ENCODE measurements around the gene CARD9. TPM values are rescaled to one million over a fixed set of nuclear protein-coding genes. Genes with fewer than 3 reads are reported as not detected.

The CARD9 gene
- total RNA-seq, 2 donors from 2014 or later: 0.52 to 1.9 TPM

GRCh38 chr9:136387217-136387616 lies 13.7 kb upstream of the CARD9 start:
- ATAC-seq: no peak
- intact Hi-C loops (cut with DNase I, micrococcal nuclease): no loop called here

GRCh38 chr9:136386018-136386417 lies 12.5 kb upstream of the CARD9 start:
- DNase-seq (no peak), ATAC-seq (no peak)
- intact Hi-C loops (cut with DNase I, micrococcal nuclease): no loop called here

More at GRCh38 chr9:136387217-136387616, 13.7 kb upstream of the CARD9 start:
- DNase-seq: no peak

GRCh38 chr9:136385015-136385414 lies 11.5 kb upstream of the CARD9 start:
- ATAC-seq (no peak), DNase-seq (no peak)
- intact Hi-C loops (cut with DNase I, micrococcal nuclease): no loop called here

DNA sequence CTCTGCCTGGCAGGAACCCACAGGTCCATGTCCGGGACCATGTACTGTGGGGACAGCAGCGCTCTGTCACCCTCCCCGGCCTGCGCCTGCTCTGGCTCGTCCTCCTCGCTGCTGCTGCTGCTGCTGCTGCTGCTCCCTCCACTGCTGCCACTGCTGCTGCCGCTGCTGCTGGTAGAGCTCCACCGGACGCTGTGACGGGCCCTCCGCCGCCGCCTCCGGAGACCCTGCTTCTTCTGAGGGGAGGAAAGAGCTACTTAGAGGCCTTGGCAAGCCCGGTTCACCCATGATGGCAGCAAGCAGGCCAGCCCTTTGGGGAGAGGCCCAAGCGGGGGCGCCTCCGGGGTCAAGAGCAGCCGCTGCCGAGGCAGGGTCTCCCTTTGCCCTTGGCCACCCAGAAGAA lies 10.0 kb upstream of the CARD9 start:
- intact Hi-C loops (cut with DNase I, micrococcal nuclease): no loop called here
- DNase-seq: no peak
- ATAC-seq: no peak

DNA sequence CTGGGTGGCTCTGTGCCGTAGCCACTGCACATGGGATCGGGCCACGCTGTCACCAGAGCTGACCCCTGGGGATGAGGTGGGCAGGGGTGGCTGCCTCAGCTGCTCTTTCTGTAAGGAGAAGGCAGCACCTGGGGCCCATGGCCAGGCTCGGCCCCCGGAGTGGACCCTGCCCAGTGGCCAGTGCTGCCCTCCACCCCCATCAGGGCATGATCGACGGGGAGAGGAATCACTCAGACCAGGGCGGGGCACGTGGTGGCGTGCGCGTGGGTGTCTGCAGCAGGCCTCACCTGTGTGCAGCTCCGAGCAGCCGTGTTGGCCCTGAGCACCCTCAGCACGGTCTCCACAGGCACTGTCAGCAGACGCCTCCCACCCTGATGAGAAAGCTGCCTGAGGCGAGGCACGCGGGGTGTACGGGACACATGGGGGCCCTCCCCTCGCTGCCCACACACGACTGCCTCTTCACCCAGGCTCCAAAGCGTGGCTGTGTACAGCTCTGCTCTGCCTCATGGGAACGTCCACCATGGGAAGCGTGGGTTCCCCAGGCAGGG lies 8.6 kb upstream of the CARD9 start:
- ATAC-seq: no peak
- intact Hi-C loops (cut with DNase I, micrococcal nuclease): no loop called here
- DNase-seq: no peak

DNA sequence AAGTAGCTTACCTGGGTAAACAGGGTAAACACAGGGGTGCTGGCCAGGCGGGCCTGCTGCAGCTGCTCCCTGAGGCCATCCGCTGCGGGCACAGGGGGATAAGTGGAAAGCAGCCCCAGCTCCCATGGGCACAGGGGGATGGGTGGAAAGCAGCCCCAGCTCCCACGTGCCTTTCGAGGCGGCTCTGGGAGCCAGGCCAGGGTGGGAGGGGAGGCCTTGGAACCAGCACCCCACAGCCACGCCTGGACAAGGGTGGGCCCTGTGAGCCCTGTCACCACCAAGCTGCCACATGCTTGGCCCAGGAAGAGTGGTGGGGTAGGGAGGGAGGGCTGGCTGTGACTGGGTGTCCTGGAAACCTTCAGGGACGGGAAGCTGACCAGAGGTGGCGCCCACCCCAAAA lies 7.8 kb upstream of the CARD9 start:
- DNase-seq: no peak
- intact Hi-C loops (cut with DNase I, micrococcal nuclease): no loop called here
- ATAC-seq: no peak

- DNase-seq (no peak), ATAC-seq (no peak)
- intact Hi-C loops (cut with DNase I, micrococcal nuclease): no loop called here
These were observed 6.9 kb upstream of the CARD9 start for GRCh38 chr9:136380381-136380780.

- no peak for ATAC-seq
- no peak for DNase-seq
- intact Hi-C loops (cut with DNase I, micrococcal nuclease): no loop called here
These were observed 6.4 kb upstream of the CARD9 start for GRCh38 chr9:136379891-136380290.

- intact Hi-C loops (cut with DNase I, micrococcal nuclease): no loop called here
These were observed 5.9 kb upstream of the CARD9 start for GRCh38 chr9:136379401-136379800.

GRCh38 chr9:136379003-136379287 lies 5.5 kb upstream of the CARD9 start:
- ATAC-seq (no peak), DNase-seq (no peak)
- intact Hi-C loops (cut with DNase I, micrococcal nuclease): no loop called here

More at GRCh38 chr9:136379401-136379800, 5.9 kb upstream of the CARD9 start:
- ATAC-seq (no peak), DNase-seq (no peak)

- ATAC-seq: peak; percentile 28
- no peak for DNase-seq
- intact Hi-C loops (cut with DNase I, micrococcal nuclease): no loop called here
These were observed 4.9 kb upstream of the CARD9 start for GRCh38 chr9:136378170-136379002.

- ATAC-seq (no peak), DNase-seq (no peak)
- intact Hi-C loops (cut with DNase I, micrococcal nuclease): no loop called here
These were observed 4.1 kb upstream of the CARD9 start for GRCh38 chr9:136377341-136378169.

DNA sequence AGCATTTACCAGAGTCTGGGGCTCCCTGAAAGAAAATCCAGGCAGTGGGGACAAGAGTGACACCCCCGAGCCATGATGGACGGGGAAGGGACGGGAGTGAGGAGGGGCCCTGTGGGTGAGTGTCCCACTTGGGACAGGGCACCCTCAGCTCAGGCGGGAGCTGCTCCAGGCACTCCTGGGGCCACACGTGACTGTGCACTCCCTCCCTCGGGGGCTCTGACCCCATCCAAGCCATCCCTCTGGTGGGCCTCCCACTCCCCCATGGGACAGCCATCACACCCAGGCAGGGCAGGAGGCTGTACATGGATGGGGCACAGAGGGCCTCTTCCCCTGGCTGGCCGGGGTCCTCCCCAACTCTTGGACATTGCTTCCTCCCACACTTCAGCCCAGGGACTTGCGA lies 3.0 kb upstream of the CARD9 start:
- intact Hi-C loops (cut with DNase I, micrococcal nuclease): no loop called here
- ATAC-seq (no peak), DNase-seq (no peak)

DNA sequence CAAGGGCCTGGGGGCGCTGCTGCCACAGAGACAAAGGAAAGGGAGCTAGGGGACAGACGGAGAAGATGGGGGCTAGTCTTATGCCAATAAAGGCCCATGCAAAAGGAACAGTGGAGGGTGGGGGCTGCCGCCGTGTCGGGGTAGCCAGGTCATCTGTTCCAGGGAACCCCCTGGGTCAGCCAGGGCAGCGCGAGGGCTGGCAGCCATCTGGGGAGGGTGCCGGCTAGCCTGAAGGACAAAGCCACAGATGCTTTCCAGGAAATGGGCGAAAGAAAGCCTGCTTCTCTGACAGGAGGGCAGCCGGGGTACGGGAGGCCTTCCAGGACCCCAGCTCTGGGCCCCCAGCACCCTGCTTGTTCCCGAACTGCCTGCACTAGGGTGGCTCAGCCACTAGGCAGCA lies 1.6 kb upstream of the CARD9 start:
- intact Hi-C loops (cut with DNase I, micrococcal nuclease): no loop called here
- DNase-seq (no peak), ATAC-seq (no peak)

DNA sequence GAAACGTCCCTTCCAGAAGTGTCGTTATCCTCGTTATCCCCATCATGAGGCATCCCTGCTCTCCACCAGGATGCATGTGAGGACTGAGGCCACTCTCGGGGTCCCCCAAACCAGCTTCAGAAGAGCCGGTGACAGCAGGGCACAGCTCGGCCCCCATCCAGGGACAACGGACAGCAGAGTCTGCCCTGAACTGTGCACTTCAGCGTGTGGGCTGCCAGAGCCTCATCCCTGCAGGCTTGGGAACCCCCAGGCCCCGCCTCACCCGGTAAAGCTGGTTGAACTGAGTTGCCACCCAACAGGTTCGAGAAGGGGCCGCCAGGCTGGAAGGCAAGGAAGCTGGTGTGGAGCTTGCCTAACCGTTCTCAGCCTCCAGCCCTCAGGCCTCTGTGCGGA lies 710 bp upstream of the CARD9 start:
- ATAC-seq (no peak), DNase-seq (no peak)
- intact Hi-C loops (cut with DNase I, micrococcal nuclease): no loop called here

- intact Hi-C loops (cut with DNase I, micrococcal nuclease): no loop called here
- ATAC-seq: peak; percentile 60
- DNase-seq: peak; percentile 56 to 66
These were observed 739 bp downstream of the CARD9 start for GRCh38 chr9:136372561-136373299.

- ATAC-seq: no peak
- DNase-seq: no peak
- intact Hi-C loops (cut with DNase I, micrococcal nuclease): no loop called here
These were observed 1.5 kb downstream of the CARD9 start for GRCh38 chr9:136372006-136372405.

DNA sequence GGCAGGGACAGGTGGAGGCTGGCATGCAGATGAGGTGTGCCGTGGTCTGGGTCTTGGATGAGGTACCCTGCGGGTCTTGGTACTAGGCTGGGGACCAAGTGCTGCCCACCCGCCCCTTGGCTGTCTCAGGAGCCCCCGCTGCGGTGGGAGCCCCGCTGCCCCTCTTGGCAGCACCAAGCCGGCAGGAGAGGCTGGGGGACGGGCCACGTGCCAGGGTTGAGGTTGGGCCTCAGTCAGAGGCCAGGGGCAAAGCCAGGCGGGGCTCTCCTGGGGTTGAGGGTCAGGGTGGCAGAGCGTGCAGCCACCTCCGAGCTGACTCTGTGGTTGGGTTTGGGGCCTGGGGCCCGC lies 2.0 kb downstream of the CARD9 start:
- intact Hi-C loops (cut with DNase I, micrococcal nuclease): no loop called here
- ATAC-seq (no peak), DNase-seq (no peak)

DNA sequence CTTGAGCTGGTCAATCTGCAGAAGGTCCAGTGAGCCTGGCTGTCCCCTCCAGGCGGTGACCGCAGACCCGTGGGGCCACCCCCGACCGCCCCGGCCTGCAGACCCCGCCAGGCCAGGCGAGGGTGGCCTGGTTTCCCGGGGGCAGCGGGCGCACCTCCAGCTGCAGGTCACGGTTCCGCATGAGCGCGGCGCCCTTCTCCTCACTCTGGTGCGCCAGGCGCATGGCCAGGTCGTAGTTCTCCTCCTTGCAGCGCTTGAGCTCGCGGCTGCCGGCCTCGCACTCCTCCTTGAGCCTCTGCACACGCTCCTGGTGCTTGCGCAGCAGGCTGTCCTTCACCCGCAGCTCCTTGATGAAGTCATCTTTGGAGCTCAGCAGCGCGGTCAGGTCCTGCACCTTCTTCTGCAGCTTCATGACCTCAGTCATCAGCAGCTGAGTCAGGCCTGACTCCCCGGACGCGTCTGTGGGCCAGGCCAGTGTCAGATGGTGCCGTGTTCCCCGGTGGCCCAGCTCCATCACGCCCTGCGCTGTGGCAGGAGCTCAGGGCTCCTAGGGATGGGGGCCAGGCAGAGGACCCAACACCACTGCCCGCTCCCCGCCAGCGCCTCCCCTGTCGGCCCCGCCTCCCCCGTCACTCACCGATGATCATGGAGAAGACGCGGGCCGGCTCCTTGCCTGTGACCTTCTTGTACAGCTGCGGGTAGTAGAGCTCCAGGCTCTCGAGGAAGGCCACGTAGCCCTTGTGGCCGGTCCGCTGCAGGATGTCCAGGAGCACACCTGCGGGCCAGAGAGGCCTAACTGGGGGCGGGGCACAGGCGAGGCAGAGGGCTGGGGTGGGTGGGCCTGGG lies 2.6 kb downstream of the CARD9 start:
- ATAC-seq: no peak
- no peak for DNase-seq
- intact Hi-C loops (cut with DNase I, micrococcal nuclease): no loop called here

Measured in left colon (tissue), 2 donors.